Neural progenitor cell (in vitro differentiated cells): ENCODE results near the gene P2RX6.

Experiments used
- EZH2 ChIP-seq: fragments of 200-600 bp; sonication (generic); IDR thresholded peaks from 2 replicates; pipeline ENCODE4 v1.6.1; 2017; ENCODE audit warnings: antibody characterized with exemption, mild to moderate bottlenecking, moderate library complexity
- TF ChIP-seq, protein P1 (sequence below): fragments of 200-600 bp; sonication (generic); IDR thresholded peaks from 2 replicates; pipeline ENCODE4 v1.5.1; 2017; ENCODE audit warnings: antibody characterized with exemption, mild to moderate bottlenecking

DNA sequence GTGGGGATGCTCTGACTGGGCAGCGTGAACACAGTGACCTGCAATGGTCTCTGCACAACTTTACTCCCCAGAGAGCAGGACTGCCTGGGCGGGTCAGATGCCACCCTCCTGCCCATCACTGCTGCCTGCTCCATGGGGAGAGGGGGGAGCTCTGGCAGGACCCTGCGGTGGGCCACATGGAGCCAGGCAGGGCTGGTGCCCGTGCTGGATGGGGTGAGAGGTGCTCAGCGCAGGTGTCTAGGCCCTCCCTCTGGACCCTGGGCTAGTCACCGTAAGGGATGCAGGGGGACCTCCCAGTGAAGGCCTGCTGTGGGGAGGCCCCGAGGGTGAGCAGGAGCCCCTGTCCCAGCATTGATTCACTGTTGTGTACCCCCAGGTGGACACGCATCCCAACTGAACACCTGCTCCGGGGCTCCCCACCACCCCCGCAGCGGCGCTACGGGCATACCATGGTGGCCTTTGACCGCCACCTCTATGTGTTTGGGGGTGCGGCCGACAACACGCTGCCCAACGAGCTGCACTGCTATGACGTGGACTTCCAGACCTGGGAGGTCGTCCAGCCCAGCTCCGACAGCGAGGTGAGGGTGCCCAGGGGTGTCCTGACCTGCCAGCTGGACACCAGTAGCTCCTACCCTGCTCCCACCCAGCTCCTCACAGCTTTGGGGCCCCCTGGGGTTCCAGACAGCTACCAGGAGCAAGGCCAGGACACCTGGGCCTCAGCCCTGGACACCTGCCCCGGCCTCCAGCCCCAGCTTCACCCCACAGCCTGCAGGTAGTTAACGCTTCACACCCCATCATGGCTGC lies 23.5 kb upstream of the P2RX6 start:
- TF ChIP-seq, protein P1, sequence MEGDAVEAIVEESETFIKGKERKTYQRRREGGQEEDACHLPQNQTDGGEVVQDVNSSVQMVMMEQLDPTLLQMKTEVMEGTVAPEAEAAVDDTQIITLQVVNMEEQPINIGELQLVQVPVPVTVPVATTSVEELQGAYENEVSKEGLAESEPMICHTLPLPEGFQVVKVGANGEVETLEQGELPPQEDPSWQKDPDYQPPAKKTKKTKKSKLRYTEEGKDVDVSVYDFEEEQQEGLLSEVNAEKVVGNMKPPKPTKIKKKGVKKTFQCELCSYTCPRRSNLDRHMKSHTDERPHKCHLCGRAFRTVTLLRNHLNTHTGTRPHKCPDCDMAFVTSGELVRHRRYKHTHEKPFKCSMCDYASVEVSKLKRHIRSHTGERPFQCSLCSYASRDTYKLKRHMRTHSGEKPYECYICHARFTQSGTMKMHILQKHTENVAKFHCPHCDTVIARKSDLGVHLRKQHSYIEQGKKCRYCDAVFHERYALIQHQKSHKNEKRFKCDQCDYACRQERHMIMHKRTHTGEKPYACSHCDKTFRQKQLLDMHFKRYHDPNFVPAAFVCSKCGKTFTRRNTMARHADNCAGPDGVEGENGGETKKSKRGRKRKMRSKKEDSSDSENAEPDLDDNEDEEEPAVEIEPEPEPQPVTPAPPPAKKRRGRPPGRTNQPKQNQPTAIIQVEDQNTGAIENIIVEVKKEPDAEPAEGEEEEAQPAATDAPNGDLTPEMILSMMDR = no peak
- TF ChIP-seq EZH2 = no peak
